ENCODE measurements around the gene ARMCX1. TPM values are rescaled to one million over a fixed set of nuclear protein-coding genes. Genes with fewer than 3 reads are reported as not detected.
A peak's percentile ranks its signal among the peaks of the same experiment; 100 is the strongest.
"Not testable (repeated sequence)": the region's sequence is repeated elsewhere in the genome, so short reads cannot be mapped to it uniquely, and the experiment has no call there.

Gene ARMCX1
- 10 to 100 TPM; 25.7 to 37.9 (median 33.7) TPM for total RNA-seq

DNA sequence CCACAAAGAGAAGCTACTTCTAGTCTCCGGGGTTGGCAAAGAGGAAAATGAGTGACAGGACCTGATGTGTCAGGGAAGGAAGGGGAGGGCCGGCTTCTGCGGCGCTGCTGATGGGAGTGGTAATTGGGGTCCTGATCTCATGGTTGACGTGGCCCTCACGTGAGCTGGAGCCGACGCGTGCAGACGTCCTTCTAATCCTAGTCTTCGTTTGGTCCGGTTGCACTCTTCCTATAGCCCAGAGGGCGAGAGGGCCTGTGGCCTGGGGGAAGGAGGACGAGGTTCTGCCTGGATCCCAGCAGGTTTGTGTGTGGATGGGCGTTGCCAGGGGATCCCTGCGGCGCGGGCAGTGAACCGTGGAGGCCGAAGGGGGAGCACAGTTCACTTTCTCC lies at the start of gene ARMCX1:
Gene ARMCX1 (plus strand): TSS at position 186 of the 389 bp plus-strand sequence. CDS start 2,384 bp downstream, outside the sequence.
- no peak for TF ChIP-seq EP300 (IDR thresholded peaks at IDR 0.05)
- TF ChIP-seq, protein P1, sequence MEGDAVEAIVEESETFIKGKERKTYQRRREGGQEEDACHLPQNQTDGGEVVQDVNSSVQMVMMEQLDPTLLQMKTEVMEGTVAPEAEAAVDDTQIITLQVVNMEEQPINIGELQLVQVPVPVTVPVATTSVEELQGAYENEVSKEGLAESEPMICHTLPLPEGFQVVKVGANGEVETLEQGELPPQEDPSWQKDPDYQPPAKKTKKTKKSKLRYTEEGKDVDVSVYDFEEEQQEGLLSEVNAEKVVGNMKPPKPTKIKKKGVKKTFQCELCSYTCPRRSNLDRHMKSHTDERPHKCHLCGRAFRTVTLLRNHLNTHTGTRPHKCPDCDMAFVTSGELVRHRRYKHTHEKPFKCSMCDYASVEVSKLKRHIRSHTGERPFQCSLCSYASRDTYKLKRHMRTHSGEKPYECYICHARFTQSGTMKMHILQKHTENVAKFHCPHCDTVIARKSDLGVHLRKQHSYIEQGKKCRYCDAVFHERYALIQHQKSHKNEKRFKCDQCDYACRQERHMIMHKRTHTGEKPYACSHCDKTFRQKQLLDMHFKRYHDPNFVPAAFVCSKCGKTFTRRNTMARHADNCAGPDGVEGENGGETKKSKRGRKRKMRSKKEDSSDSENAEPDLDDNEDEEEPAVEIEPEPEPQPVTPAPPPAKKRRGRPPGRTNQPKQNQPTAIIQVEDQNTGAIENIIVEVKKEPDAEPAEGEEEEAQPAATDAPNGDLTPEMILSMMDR (IDR thresholded peaks at IDR 0.05) = no peak
- peak; percentile 85 to 93 for TF ChIP-seq POLR2AphosphoS5 (IDR thresholded peaks at IDR 0.05)
- 22% methylated on average over 12 of the region's 20 CpGs for WGBS
- Histone ChIP-seq H3K27ac (replicated peaks in 1 of 4) (peak within 1 kb of the TSS; percentile 84 to 89 (median 88)), H3K4me1 (peaks cover 0 to 10% (median 8%) of the 10 kb centered on the region in 4 donors), H3K9me3 (no peaks in the 10 kb centered on the region), H3K27me3 (no peaks in the 10 kb centered on the region), H3K36me3 (peaks cover 0 to 16% (median 9%) of the 10 kb centered on the region in 4 donors), H3K4me3 (peak within 1 kb of the TSS; percentile 60 to 69 (median 64))
- intact Hi-C loops (cut with DNase I) = loop anchor here (5.0 kb wide), 1 partner anchor 133 kb away; no protein-coding TSS in a partner anchor
- DNase-seq (ENCODE audit: extremely low spot score) = peak; percentile 92

DNA sequence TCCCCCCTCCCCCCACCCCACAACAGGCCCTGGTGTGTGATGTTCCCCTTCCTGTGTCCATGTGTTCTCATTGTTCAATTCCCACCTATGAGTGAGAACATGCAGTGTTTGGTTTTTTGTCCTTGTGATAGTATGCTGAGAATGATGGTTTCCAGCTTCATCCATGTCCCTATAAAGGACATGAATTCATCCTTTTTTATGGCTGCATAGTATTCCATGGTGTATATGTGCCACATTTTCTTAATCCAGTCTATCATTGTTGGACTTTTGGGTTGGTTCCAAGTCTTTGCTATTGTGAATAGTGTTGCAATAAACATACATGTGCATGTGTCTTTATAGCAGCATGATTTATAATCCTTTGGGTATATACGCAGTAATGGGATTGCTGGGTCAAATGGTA lies 47.4 kb upstream of the ARMCX1 start:
- H3K9me3 ChIP-seq; H3K27ac ChIP-seq (replicated peaks in 1 of 4); intact Hi-C loops (cut with DNase I); DNase-seq (ENCODE audit: extremely low spot score); H3K4me3 ChIP-seq; H3K4me1 ChIP-seq; H3K27me3 ChIP-seq: not testable (repeated sequence)
- WGBS = 100% methylated on average over 1 of the region's 1 CpG
- peaks cover 0 to 32% (median 1%) of the 10 kb centered on the region in 4 donors for H3K36me3 ChIP-seq

DNA sequence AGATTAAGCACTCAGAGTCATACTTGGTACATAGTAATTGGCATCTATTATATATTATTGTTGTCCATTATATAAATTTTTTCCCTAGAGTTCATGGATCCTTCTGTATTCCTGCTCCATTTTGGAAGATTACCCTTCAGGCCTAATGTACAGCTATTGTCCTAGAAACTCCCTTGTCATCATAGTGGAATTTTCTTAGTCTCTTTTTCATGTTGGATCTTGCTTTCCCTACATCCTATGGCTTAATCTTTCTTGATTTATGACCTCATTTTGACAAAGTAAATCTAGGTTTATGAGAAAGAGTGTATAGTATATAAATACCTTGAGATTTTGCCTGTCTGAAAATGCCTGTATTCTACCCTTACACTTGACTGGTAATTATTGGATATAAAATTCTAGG lies 43.0 kb upstream of the ARMCX1 start:
- H3K27me3 ChIP-seq = no peaks in the 10 kb centered on the region
- H3K9me3 ChIP-seq = no peaks in the 10 kb centered on the region
- H3K4me1 ChIP-seq = no peaks in the 10 kb centered on the region
- H3K4me3 ChIP-seq = no peak overlapping the region
- H3K36me3 ChIP-seq = peaks cover 0 to 23% (median 0%) of the 10 kb centered on the region in 4 donors
- no peak for TF ChIP-seq POLR2AphosphoS5 (IDR thresholded peaks at IDR 0.05)
- TF ChIP-seq POLR2A (IDR thresholded peaks at IDR 0.05; ENCODE audit: low read depth) = no peak
- TF ChIP-seq EP300 (IDR thresholded peaks at IDR 0.05) = no peak
- TF ChIP-seq, protein P1 (IDR thresholded peaks at IDR 0.05) = no peak
- intact Hi-C loops (cut with DNase I) = no loop called here
- H3K27ac ChIP-seq (replicated peaks in 1 of 4) = no peak overlapping the region
- no peak for DNase-seq (ENCODE audit: extremely low spot score)

DNA sequence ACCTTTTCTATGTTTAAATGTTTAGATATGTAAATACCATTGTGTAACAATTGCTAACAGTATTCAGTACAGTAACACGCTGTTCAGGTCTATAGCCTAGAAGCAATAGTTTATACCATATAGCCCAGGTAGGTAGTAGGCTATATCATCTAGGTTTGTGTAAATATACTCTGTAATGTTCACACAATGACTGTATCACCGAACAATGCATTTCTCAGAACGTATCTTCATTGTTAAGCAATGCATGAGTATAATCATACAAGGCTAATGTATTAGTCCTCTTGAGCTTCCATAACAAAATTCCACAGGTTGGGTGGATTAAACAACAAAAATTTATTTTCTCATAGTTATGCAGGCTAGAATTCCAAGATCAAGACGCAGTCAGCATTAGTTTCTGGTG lies 42.4 kb upstream of the ARMCX1 start:
- Histone ChIP-seq H3K4me1 (no peaks in the 10 kb centered on the region), H3K4me3 (no peak overlapping the region), H3K36me3 (peaks cover 0 to 23% (median 0%) of the 10 kb centered on the region in 4 donors), H3K27me3 (no peaks in the 10 kb centered on the region), H3K27ac (replicated peaks in 1 of 4) (no peak overlapping the region), H3K9me3 (no peaks in the 10 kb centered on the region)
- intact Hi-C loops (cut with DNase I) = no loop called here
- no peak for TF ChIP-seq POLR2A (IDR thresholded peaks at IDR 0.05; ENCODE audit: low read depth)
- no peak for TF ChIP-seq EP300 (IDR thresholded peaks at IDR 0.05)
- TF ChIP-seq POLR2AphosphoS5 (IDR thresholded peaks at IDR 0.05) = no peak
- TF ChIP-seq, protein P1 (IDR thresholded peaks at IDR 0.05) = no peak
- DNase-seq (ENCODE audit: extremely low spot score) = no peak
- 87% methylated on average over 4 of the region's 4 CpGs for WGBS

DNA sequence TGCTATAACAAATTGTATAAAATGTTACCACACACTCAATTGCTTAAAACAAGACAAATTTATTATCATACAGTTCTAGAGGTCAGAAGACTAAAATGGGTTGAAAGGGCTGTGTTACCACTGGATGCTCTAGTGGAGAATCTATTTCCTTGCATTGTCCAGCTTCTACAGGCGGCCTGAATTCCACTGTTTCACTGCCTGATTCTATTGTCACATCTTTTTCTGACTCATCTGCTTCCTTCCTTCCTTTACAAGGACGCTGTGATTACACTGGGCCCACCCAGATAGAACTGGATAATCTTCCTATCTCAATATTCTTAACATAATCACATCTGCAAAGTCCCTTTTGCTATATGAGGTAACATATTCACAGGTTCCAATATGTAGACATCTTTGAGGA lies 19.4 kb upstream of the ARMCX1 start:
- TF ChIP-seq EP300 (IDR thresholded peaks at IDR 0.05) (no peak), POLR2A (IDR thresholded peaks at IDR 0.05; ENCODE audit: low read depth) (no peak), POLR2AphosphoS5 (IDR thresholded peaks at IDR 0.05) (no peak)
- TF ChIP-seq, protein P1 (IDR thresholded peaks at IDR 0.05) = no peak
- H3K27ac ChIP-seq (replicated peaks in 1 of 4) = no peak overlapping the region
- no peaks in the 10 kb centered on the region for H3K4me1 ChIP-seq
- no peaks in the 10 kb centered on the region for H3K9me3 ChIP-seq
- intact Hi-C loops (cut with DNase I) = no loop called here
- H3K4me3 ChIP-seq = no peak overlapping the region
- H3K27me3 ChIP-seq = no peaks in the 10 kb centered on the region
- WGBS = 44% methylated on average over 2 of the region's 2 CpGs
- H3K36me3 ChIP-seq = no peaks in the 10 kb centered on the region
- no peak for DNase-seq (ENCODE audit: extremely low spot score)

Measured in esophagus muscularis mucosa (tissue), 4 donors.